MCF 10A (cell line): ENCODE results near the gene LMOD3. TPM values are rescaled to one million over a fixed set of nuclear protein-coding genes. Genes with fewer than 3 reads are reported as not detected.

Experiments
- BruUV-seq: library from RNA; stranded (reverse); fragments of 400-500 nt; replicated peaks from 2 replicates; lab custom pipeline; 2021; lab: Mats Ljungman, UMichigan
- CTCF ChIA-PET: fragments of 300-600 bp; sonication (Branson Sonifier 250); formaldehyde crosslinking; extraction: SDS; loops from one replicate; lab custom pipeline; 2021; ENCODE audit warnings: antibody characterized with exemption, inconsistent platforms; lab: Yijun Ruan, JAX
- POLR2A ChIA-PET: fragments of 300-600, 350-650 bp; sonication (Branson Sonifier 250); formaldehyde crosslinking; extraction: SDS; loops from one replicate; lab custom pipeline; 2020; ENCODE audit warnings: antibody characterized with exemption, inconsistent platforms; lab: Yijun Ruan, JAX
- DNase-seq: peaks from one replicate; pipeline ENCODE4 v3.0.0-alpha.2; 2018; ENCODE audit not compliant: unreplicated experiment
- H3K27ac Mint-ChIP-seq: one replicate; pipeline ENCODE4 v1.8.0; 2022; ENCODE audit warnings: mild to moderate bottlenecking, low read depth, mixed read lengths; ENCODE audit not compliant: unreplicated experiment
- H3K27me3 Mint-ChIP-seq: one replicate; pipeline ENCODE4 v1.8.0; 2022; ENCODE audit warnings: mixed read lengths; ENCODE audit not compliant: insufficient read depth, unreplicated experiment
- H3K36me3 Mint-ChIP-seq: one replicate; pipeline ENCODE4 v1.8.0; 2022; ENCODE audit warnings: mild to moderate bottlenecking, moderate library complexity, mixed read lengths; ENCODE audit not compliant: insufficient read depth, unreplicated experiment
- H3K4me1 Mint-ChIP-seq: one replicate; pipeline ENCODE4 v1.8.0; 2022; ENCODE audit warnings: mixed read lengths; ENCODE audit not compliant: insufficient read depth, unreplicated experiment
- H3K4me3 Mint-ChIP-seq: one replicate; pipeline ENCODE4 v1.8.0; 2022; ENCODE audit warnings: mild to moderate bottlenecking, moderate library complexity, mixed read lengths; ENCODE audit not compliant: unreplicated experiment
- H3K9me3 Mint-ChIP-seq: one replicate; pipeline ENCODE4 v1.8.0; 2022; ENCODE audit warnings: mixed read lengths; ENCODE audit not compliant: unreplicated experiment
- intact Hi-C: fragments of 100-400 bp; cut with micrococcal nuclease; formaldehyde crosslinking; loops from 2 replicates; pipeline ENCODE4 v1.14.1; 2022
- total RNA-seq: library from RNA; stranded (reverse); gene quantifications from 2 replicates; pipeline ENCODE4 v1.2.3, GENCODE V29; 2022
- TF ChIP-seq, protein P1 (sequence below): fragments of 200-600 bp; IDR thresholded peaks from one replicate; pipeline ENCODE4 v1.8.0; 2022; ENCODE audit warnings: antibody characterized with exemption, mild to moderate bottlenecking; ENCODE audit not compliant: unreplicated experiment

Gene LMOD3
- total RNA-seq, 1 experiment from 2014 or later = not detected

DNA sequence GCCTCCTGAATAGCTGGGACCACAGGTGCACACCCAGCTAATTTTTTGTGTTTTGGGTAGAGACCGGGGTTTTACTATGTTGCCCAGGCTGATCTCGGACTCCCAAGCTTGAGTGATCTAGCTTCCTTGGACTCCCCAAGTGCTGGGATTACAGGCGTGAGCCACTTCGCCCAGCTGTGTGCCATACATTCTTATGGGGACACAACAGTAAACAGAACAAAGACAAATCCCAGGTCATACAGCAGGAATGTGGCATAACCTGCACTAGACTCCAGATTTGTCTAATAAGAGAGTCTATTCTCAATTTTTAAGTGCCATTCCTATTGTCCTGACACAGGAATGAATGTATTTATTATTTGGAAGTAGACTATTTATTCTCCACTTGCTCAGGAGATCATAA, 20.0 kb downstream of the LMOD3 start:
- ChIA-PET POLR2A (interaction anchor here (1.1 to 2.6 kb wide), 3 partner anchors 16 to 107 kb away, joined by 3 to 13 read pairs (median 5); partner anchors contain the start of gene ARL6IP5), CTCF (interaction anchor here (2.4 kb wide), 1 partner anchor 18 kb away, joined by 12 read pairs; no protein-coding TSS in a partner anchor)
- TF ChIP-seq, protein P1, sequence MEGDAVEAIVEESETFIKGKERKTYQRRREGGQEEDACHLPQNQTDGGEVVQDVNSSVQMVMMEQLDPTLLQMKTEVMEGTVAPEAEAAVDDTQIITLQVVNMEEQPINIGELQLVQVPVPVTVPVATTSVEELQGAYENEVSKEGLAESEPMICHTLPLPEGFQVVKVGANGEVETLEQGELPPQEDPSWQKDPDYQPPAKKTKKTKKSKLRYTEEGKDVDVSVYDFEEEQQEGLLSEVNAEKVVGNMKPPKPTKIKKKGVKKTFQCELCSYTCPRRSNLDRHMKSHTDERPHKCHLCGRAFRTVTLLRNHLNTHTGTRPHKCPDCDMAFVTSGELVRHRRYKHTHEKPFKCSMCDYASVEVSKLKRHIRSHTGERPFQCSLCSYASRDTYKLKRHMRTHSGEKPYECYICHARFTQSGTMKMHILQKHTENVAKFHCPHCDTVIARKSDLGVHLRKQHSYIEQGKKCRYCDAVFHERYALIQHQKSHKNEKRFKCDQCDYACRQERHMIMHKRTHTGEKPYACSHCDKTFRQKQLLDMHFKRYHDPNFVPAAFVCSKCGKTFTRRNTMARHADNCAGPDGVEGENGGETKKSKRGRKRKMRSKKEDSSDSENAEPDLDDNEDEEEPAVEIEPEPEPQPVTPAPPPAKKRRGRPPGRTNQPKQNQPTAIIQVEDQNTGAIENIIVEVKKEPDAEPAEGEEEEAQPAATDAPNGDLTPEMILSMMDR = no peak
- no peak overlapping the region for H3K4me3 Mint-ChIP-seq
- no peaks in the 10 kb centered on the region for H3K9me3 Mint-ChIP-seq
- BruUV-seq = no TSS peak
- no peak overlapping the region for H3K27ac Mint-ChIP-seq
- H3K27me3 Mint-ChIP-seq = no peaks in the 10 kb centered on the region
- intact Hi-C loops = no loop called here
- H3K4me1 Mint-ChIP-seq = peaks cover 5% of the 10 kb centered on the region
- H3K36me3 Mint-ChIP-seq = peaks cover 73% of the 10 kb centered on the region
- DNase-seq = no peak

DNA sequence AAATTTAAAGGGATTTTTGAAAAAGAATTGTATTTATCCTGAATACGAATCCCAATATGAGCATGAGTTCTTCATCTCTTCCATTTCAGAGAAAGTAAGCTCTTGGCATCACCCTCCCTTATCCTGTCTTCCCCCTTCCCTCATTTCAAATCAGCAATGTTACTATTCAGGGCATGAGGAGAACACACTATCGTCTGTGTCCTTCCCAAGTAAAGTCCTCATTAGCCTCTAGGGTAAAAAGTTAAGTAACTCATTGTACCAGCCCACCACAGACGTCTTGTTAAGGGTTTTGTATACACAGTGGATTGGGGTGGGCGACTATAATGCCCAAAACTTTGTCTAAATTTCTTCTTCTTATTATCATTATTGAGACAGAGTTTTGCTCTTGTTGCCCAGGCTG, 22.8 kb downstream of the LMOD3 start:
- Mint-ChIP-seq H3K27me3 (no peaks in the 10 kb centered on the region), H3K36me3 (peaks cover 76% of the 10 kb centered on the region), H3K4me1 (peaks cover 7% of the 10 kb centered on the region), H3K27ac (no peak overlapping the region), H3K4me3 (no peak overlapping the region), H3K9me3 (no peaks in the 10 kb centered on the region)
- POLR2A ChIA-PET = interaction anchor here (0.6 to 7.5 kb wide), 4 partner anchors 13 to 758 kb away, joined by 3 to 54 read pairs (median 4); partner anchors contain the start of genes ARL6IP5 and TMF1
- no peak for DNase-seq
- no TSS peak for BruUV-seq
- TF ChIP-seq, protein P1 = no peak
- intact Hi-C loops = no loop called here
- CTCF ChIA-PET = interaction anchor here (0.5 to 1.5 kb wide), 4 partner anchors 19 to 206 kb away, joined by 3 to 8 read pairs (median 6); partner anchors contain the start of gene UBA3

- CTCF ChIA-PET = interaction anchor here (0.6 to 1.7 kb wide), 5 partner anchors 8 to 342 kb away, joined by 3 to 6 read pairs (median 4); no protein-coding TSS in a partner anchor
- no peaks in the 10 kb centered on the region for H3K27me3 Mint-ChIP-seq
- no peak for DNase-seq
- peaks cover 76% of the 10 kb centered on the region for H3K36me3 Mint-ChIP-seq
- no TSS peak for BruUV-seq
- POLR2A ChIA-PET = interaction anchor here (1.1 to 7.5 kb wide), 2 partner anchors 9 to 11 kb away, joined by 3 to 54 read pairs; partner anchors contain the start of gene ARL6IP5
- H3K4me3 Mint-ChIP-seq = no peak overlapping the region
- H3K9me3 Mint-ChIP-seq = no peaks in the 10 kb centered on the region
- H3K4me1 Mint-ChIP-seq = peaks cover 14% of the 10 kb centered on the region
- intact Hi-C loops = no loop called here
- no peak overlapping the region for H3K27ac Mint-ChIP-seq
- TF ChIP-seq, protein P1 = no peak
These were observed 24.8 kb downstream of the LMOD3 start for GRCh38 chr3:69097407-69098086.

- intact Hi-C loops = no loop called here
- H3K4me3 Mint-ChIP-seq = no peak overlapping the region
- BruUV-seq = no TSS peak
- H3K27ac Mint-ChIP-seq = no peak overlapping the region
- H3K4me1 Mint-ChIP-seq = peaks cover 22% of the 10 kb centered on the region
- ChIA-PET POLR2A (interaction anchor here (0.6 to 7.5 kb wide), 2 partner anchors 9 to 44 kb away, joined by 3 to 54 read pairs; partner anchors contain the start of genes ARL6IP5 and TMF1), CTCF (interaction anchor here (0.5 kb wide), 1 partner anchor 290 kb away, joined by 3 read pairs; no protein-coding TSS in a partner anchor)
- peaks cover 78% of the 10 kb centered on the region for H3K36me3 Mint-ChIP-seq
- no peak for DNase-seq
- H3K27me3 Mint-ChIP-seq = no peaks in the 10 kb centered on the region
- TF ChIP-seq, protein P1 = no peak
- H3K9me3 Mint-ChIP-seq = no peaks in the 10 kb centered on the region
These were observed 26.1 kb downstream of the LMOD3 start for GRCh38 chr3:69096299-69096698.
